ENCODE data around the gene C1QTNF1. TPM values are rescaled to one million over a fixed set of nuclear protein-coding genes. Genes with fewer than 3 reads are reported as not detected.

The C1QTNF1 gene
- total RNA-seq, 1 donor from 2014 or later: 563 TPM

- peak; percentile 57 for DNase-seq (ENCODE audit: low spot score)
These were observed 20.1 kb upstream of the C1QTNF1 start for GRCh38 chr17:79003661-79004411.

- DNase-seq (ENCODE audit: low spot score): peak; percentile 81
These were observed 18.7 kb upstream of the C1QTNF1 start for GRCh38 chr17:79005063-79005861.

GRCh38 chr17:79006046-79006445 lies 17.9 kb upstream of the C1QTNF1 start:
- DNase-seq (ENCODE audit: low spot score): peak; percentile 51

GRCh38 chr17:79006794-79007503 lies 17.0 kb upstream of the C1QTNF1 start:
- no peak for DNase-seq (ENCODE audit: low spot score)

- DNase-seq (ENCODE audit: low spot score): peak; percentile 82
These were observed 16.2 kb upstream of the C1QTNF1 start for GRCh38 chr17:79007504-79008381.

- DNase-seq (ENCODE audit: low spot score): peak; percentile 75
These were observed 15.1 kb upstream of the C1QTNF1 start for GRCh38 chr17:79008666-79009387.

- DNase-seq (ENCODE audit: low spot score): peak; percentile 95
These were observed 14.3 kb upstream of the C1QTNF1 start, which contains the start of gene CANT1 for GRCh38 chr17:79009397-79010303. Gene CANT1, minus strand, starts transcription at chr17:79009764. Its CDS starts 12,142 bp downstream, at chr17:78997622.

GRCh38 chr17:79010304-79010646 lies 13.7 kb upstream of the C1QTNF1 start:
- no peak for DNase-seq (ENCODE audit: low spot score)

- no peak for DNase-seq (ENCODE audit: low spot score)
These were observed 12.4 kb upstream of the C1QTNF1 start for GRCh38 chr17:79011451-79012147.

GRCh38 chr17:79012563-79013134 lies 11.3 kb upstream of the C1QTNF1 start:
- peak; percentile 22 for DNase-seq (ENCODE audit: low spot score)

GRCh38 chr17:79014158-79014758 lies 9.7 kb upstream of the C1QTNF1 start:
- DNase-seq (ENCODE audit: low spot score): no peak

GRCh38 chr17:79017546-79018369 lies 6.2 kb upstream of the C1QTNF1 start:
- DNase-seq (ENCODE audit: low spot score): peak; percentile 16

- DNase-seq (ENCODE audit: low spot score): peak; percentile 6
These were observed 5.6 kb upstream of the C1QTNF1 start for GRCh38 chr17:79018370-79018695.

- no peak for DNase-seq (ENCODE audit: low spot score)
These were observed 4.7 kb upstream of the C1QTNF1 start for GRCh38 chr17:79019261-79019631.

- DNase-seq (ENCODE audit: low spot score): peak; percentile 90
These were observed 4.1 kb upstream of the C1QTNF1 start for GRCh38 chr17:79019632-79020584.

Measured in mesenteric fat pad (tissue), 1 donor.